ENCODE data around the gene SHOX.
"Not testable (repeated sequence)": the region's sequence is repeated elsewhere in the genome, so short reads cannot be mapped to it uniquely, and the experiment has no call there.

SHOX gene

GRCh38 chrX:604616-605015 lies 26.0 kb upstream of the SHOX start:
- H3K36me3 ChIP-seq (ENCODE audit: control insufficient read depth in 2 of 2, insufficient read depth in 2 of 2, low read length in 2 of 2); H3K4me1 ChIP-seq (ENCODE audit: control insufficient read depth, insufficient read depth, low read length); H3K4me3 ChIP-seq (ENCODE audit: low read length in 2 of 2); H3K27ac ChIP-seq (ENCODE audit: low read length); H3K9me3 ChIP-seq (ENCODE audit: control insufficient read depth in 2 of 2, low read length in 2 of 2); H3K27me3 ChIP-seq (ENCODE audit: control insufficient read depth in 1 of 2, insufficient read depth in 2 of 2, low read length in 2 of 2); H3K9ac ChIP-seq (ENCODE audit: low read length in 2 of 2): not testable (repeated sequence)

- peaks cover 10 to 14% of the 10 kb centered on the region in 2 donors for H3K9me3 ChIP-seq (ENCODE audit: control insufficient read depth in 2 of 2, low read length in 2 of 2)
- H3K36me3 ChIP-seq (ENCODE audit: control insufficient read depth in 2 of 2, insufficient read depth in 2 of 2, low read length in 2 of 2); H3K9ac ChIP-seq (ENCODE audit: low read length in 2 of 2); H3K27me3 ChIP-seq (ENCODE audit: control insufficient read depth in 1 of 2, insufficient read depth in 2 of 2, low read length in 2 of 2); H3K4me1 ChIP-seq (ENCODE audit: control insufficient read depth, insufficient read depth, low read length); H3K27ac ChIP-seq (ENCODE audit: low read length); H3K4me3 ChIP-seq (ENCODE audit: low read length in 2 of 2): not testable (repeated sequence)
Observed at GRCh38 chrX:608088-608487, 22.5 kb upstream of the SHOX start.

GRCh38 chrX:614136-614535 lies 16.5 kb upstream of the SHOX start:
- Histone ChIP-seq H3K4me1 (ENCODE audit: control insufficient read depth, insufficient read depth, low read length) (no peaks in the 10 kb centered on the region), H3K9ac (ENCODE audit: low read length in 2 of 2) (no peak overlapping the region), H3K4me3 (ENCODE audit: low read length in 2 of 2) (no peak overlapping the region), H3K27me3 (ENCODE audit: control insufficient read depth in 1 of 2, insufficient read depth in 2 of 2, low read length in 2 of 2) (peaks cover 6 to 11% of the 10 kb centered on the region in 2 donors), H3K27ac (ENCODE audit: low read length) (no peak overlapping the region), H3K9me3 (ENCODE audit: control insufficient read depth in 2 of 2, low read length in 2 of 2) (peaks cover 10 to 14% of the 10 kb centered on the region in 2 donors), H3K36me3 (ENCODE audit: control insufficient read depth in 2 of 2, insufficient read depth in 2 of 2, low read length in 2 of 2) (no peaks in the 10 kb centered on the region)

GRCh38 chrX:617401-617800 lies 13.2 kb upstream of the SHOX start:
- no peaks in the 10 kb centered on the region for H3K9me3 ChIP-seq (ENCODE audit: control insufficient read depth in 2 of 2, low read length in 2 of 2)
- no peak overlapping the region for H3K9ac ChIP-seq (ENCODE audit: low read length in 2 of 2)
- H3K36me3 ChIP-seq (ENCODE audit: control insufficient read depth in 2 of 2, insufficient read depth in 2 of 2, low read length in 2 of 2): no peaks in the 10 kb centered on the region
- H3K27me3 ChIP-seq (ENCODE audit: control insufficient read depth in 1 of 2, insufficient read depth in 2 of 2, low read length in 2 of 2): peaks cover 10 to 15% of the 10 kb centered on the region in 2 donors
- H3K27ac ChIP-seq (ENCODE audit: low read length): no peak overlapping the region
- H3K4me1 ChIP-seq (ENCODE audit: control insufficient read depth, insufficient read depth, low read length): no peaks in the 10 kb centered on the region
- H3K4me3 ChIP-seq (ENCODE audit: low read length in 2 of 2): no peak overlapping the region

- Histone ChIP-seq H3K36me3 (ENCODE audit: control insufficient read depth in 2 of 2, insufficient read depth in 2 of 2, low read length in 2 of 2) (no peaks in the 10 kb centered on the region), H3K27ac (ENCODE audit: low read length) (no peak overlapping the region), H3K9ac (ENCODE audit: low read length in 2 of 2) (no peak overlapping the region), H3K9me3 (ENCODE audit: control insufficient read depth in 2 of 2, low read length in 2 of 2) (no peaks in the 10 kb centered on the region), H3K4me1 (ENCODE audit: control insufficient read depth, insufficient read depth, low read length) (no peaks in the 10 kb centered on the region), H3K4me3 (ENCODE audit: low read length in 2 of 2) (no peak overlapping the region), H3K27me3 (ENCODE audit: control insufficient read depth in 1 of 2, insufficient read depth in 2 of 2, low read length in 2 of 2) (peaks cover 10 to 15% of the 10 kb centered on the region in 2 donors)
Observed at GRCh38 chrX:617891-618290, 12.7 kb upstream of the SHOX start.

- H3K9me3 ChIP-seq (ENCODE audit: control insufficient read depth in 2 of 2, low read length in 2 of 2); H3K36me3 ChIP-seq (ENCODE audit: control insufficient read depth in 2 of 2, insufficient read depth in 2 of 2, low read length in 2 of 2); H3K9ac ChIP-seq (ENCODE audit: low read length in 2 of 2); H3K4me3 ChIP-seq (ENCODE audit: low read length in 2 of 2); H3K4me1 ChIP-seq (ENCODE audit: control insufficient read depth, insufficient read depth, low read length); H3K27ac ChIP-seq (ENCODE audit: low read length): not testable (repeated sequence)
- peaks cover 11 to 15% of the 10 kb centered on the region in 2 donors for H3K27me3 ChIP-seq (ENCODE audit: control insufficient read depth in 1 of 2, insufficient read depth in 2 of 2, low read length in 2 of 2)
Observed at GRCh38 chrX:618304-618703, 12.3 kb upstream of the SHOX start.

- peaks cover 15 to 19% of the 10 kb centered on the region in 2 donors for H3K27me3 ChIP-seq (ENCODE audit: control insufficient read depth in 1 of 2, insufficient read depth in 2 of 2, low read length in 2 of 2)
Observed at GRCh38 chrX:618761-619450, 11.7 kb upstream of the SHOX start.

GRCh38 chrX:619451-619811 lies 11.2 kb upstream of the SHOX start:
- H3K4me3 ChIP-seq (ENCODE audit: low read length in 2 of 2): no peak overlapping the region
- H3K36me3 ChIP-seq (ENCODE audit: control insufficient read depth in 2 of 2, insufficient read depth in 2 of 2, low read length in 2 of 2): no peaks in the 10 kb centered on the region
- peaks cover 15 to 16% of the 10 kb centered on the region in 2 donors for H3K27me3 ChIP-seq (ENCODE audit: control insufficient read depth in 1 of 2, insufficient read depth in 2 of 2, low read length in 2 of 2)
- H3K9me3 ChIP-seq (ENCODE audit: control insufficient read depth in 2 of 2, low read length in 2 of 2): no peaks in the 10 kb centered on the region
- no peak overlapping the region for H3K27ac ChIP-seq (ENCODE audit: low read length)
- no peak overlapping the region for H3K9ac ChIP-seq (ENCODE audit: low read length in 2 of 2)
- H3K4me1 ChIP-seq (ENCODE audit: control insufficient read depth, insufficient read depth, low read length): no peaks in the 10 kb centered on the region

More at GRCh38 chrX:618761-619450, 11.7 kb upstream of the SHOX start:
- H3K9me3 ChIP-seq (ENCODE audit: control insufficient read depth in 2 of 2, low read length in 2 of 2): no peaks in the 10 kb centered on the region
- no peak overlapping the region for H3K4me3 ChIP-seq (ENCODE audit: low read length in 2 of 2)
- H3K4me1 ChIP-seq (ENCODE audit: control insufficient read depth, insufficient read depth, low read length): no peaks in the 10 kb centered on the region
- no peak overlapping the region for H3K27ac ChIP-seq (ENCODE audit: low read length)
- no peaks in the 10 kb centered on the region for H3K36me3 ChIP-seq (ENCODE audit: control insufficient read depth in 2 of 2, insufficient read depth in 2 of 2, low read length in 2 of 2)
- no peak overlapping the region for H3K9ac ChIP-seq (ENCODE audit: low read length in 2 of 2)

GRCh38 chrX:619812-620531 lies 10.6 kb upstream of the SHOX start:
- Histone ChIP-seq H3K4me3 (ENCODE audit: low read length in 2 of 2) (no peak overlapping the region), H3K27me3 (ENCODE audit: control insufficient read depth in 1 of 2, insufficient read depth in 2 of 2, low read length in 2 of 2) (peaks cover 15 to 16% of the 10 kb centered on the region in 2 donors), H3K9ac (ENCODE audit: low read length in 2 of 2) (no peak overlapping the region), H3K4me1 (ENCODE audit: control insufficient read depth, insufficient read depth, low read length) (no peaks in the 10 kb centered on the region), H3K36me3 (ENCODE audit: control insufficient read depth in 2 of 2, insufficient read depth in 2 of 2, low read length in 2 of 2) (no peaks in the 10 kb centered on the region), H3K9me3 (ENCODE audit: control insufficient read depth in 2 of 2, low read length in 2 of 2) (no peaks in the 10 kb centered on the region), H3K27ac (ENCODE audit: low read length) (no peak overlapping the region)

- no peaks in the 10 kb centered on the region for H3K4me1 ChIP-seq (ENCODE audit: control insufficient read depth, insufficient read depth, low read length)
- no peak overlapping the region for H3K27ac ChIP-seq (ENCODE audit: low read length)
- H3K27me3 ChIP-seq (ENCODE audit: control insufficient read depth in 1 of 2, insufficient read depth in 2 of 2, low read length in 2 of 2): peaks cover 15 to 16% of the 10 kb centered on the region in 2 donors
- no peaks in the 10 kb centered on the region for H3K9me3 ChIP-seq (ENCODE audit: control insufficient read depth in 2 of 2, low read length in 2 of 2)
- H3K4me3 ChIP-seq (ENCODE audit: low read length in 2 of 2): no peak overlapping the region
- no peak overlapping the region for H3K9ac ChIP-seq (ENCODE audit: low read length in 2 of 2)
- H3K36me3 ChIP-seq (ENCODE audit: control insufficient read depth in 2 of 2, insufficient read depth in 2 of 2, low read length in 2 of 2): no peaks in the 10 kb centered on the region
Observed at GRCh38 chrX:621705-622503, 8.7 kb upstream of the SHOX start.

Data from stomach smooth muscle (tissue), 2 donors.